SK-N-DZ (cell line): Measurements from ENCODE around the gene NCOA1.

ENCODE experiments used
- small RNA-seq, 2 experiments: library from RNA; depleted of rRNA; stranded (forward); fragments of <200 nt; gene quantifications; one replicate each; pipeline ENCODE3, GENCODE V24; 2014

Gene NCOA1

Small RNAs within 50 kb of the gene (small RNA-seq; reads per million reads assigned to genes)
- 0 reads per million in 2 experiments for gene RNA5SP88
- 0 reads per million in 2 experiments for gene RNU6-936P
